Trophoblast cell (in vitro differentiated cells and primary cell): ENCODE results near the gene CDYL.
A peak's percentile ranks its signal among the peaks of the same experiment; 100 is the strongest.

Experiments used
- DNase-seq, 2 donors: peaks; one replicate each; pipeline ENCODE4 v3.0.0-alpha.2; 2016
- H2AFZ ChIP-seq: 2 replicates; pipeline ENCODE4 v1.6.1; 2013; ENCODE audit warnings: low read length, moderate library complexity, mild to moderate bottlenecking; ENCODE audit not compliant: insufficient read depth, poor library complexity
- H2AK5ac ChIP-seq: 2 replicates; pipeline ENCODE4 v1.6.1; 2013; ENCODE audit warnings: mild to moderate bottlenecking, low read length
- H2BK120ac ChIP-seq: 2 replicates; pipeline ENCODE4 v1.6.1; 2013; ENCODE audit warnings: low read length, mild to moderate bottlenecking, moderate library complexity; ENCODE audit not compliant: insufficient read depth, poor library complexity
- H2BK12ac ChIP-seq: 2 replicates; pipeline ENCODE4 v1.6.1; 2013; ENCODE audit warnings: mild to moderate bottlenecking, low read length, moderate library complexity
- H2BK5ac ChIP-seq: 2 replicates; pipeline ENCODE4 v1.6.1; 2013; ENCODE audit warnings: low read length, low read depth, moderate library complexity, mild to moderate bottlenecking; ENCODE audit not compliant: poor library complexity
- H3K14ac ChIP-seq: 2 replicates; pipeline ENCODE4 v1.6.1; 2013; ENCODE audit warnings: mild to moderate bottlenecking, low read length
- H3K18ac ChIP-seq: 2 replicates; pipeline ENCODE4 v1.6.1; 2013; ENCODE audit warnings: mild to moderate bottlenecking, low read length
- H3K23ac ChIP-seq: 2 replicates; pipeline ENCODE4 v1.6.1; 2013; ENCODE audit warnings: low read length
- H3K27ac ChIP-seq: 2 replicates; pipeline ENCODE4 v1.5.1; 2013; ENCODE audit warnings: low read depth, mild to moderate bottlenecking, inconsistent platforms, low read length, moderate library complexity
- H3K27me3 ChIP-seq: 2 replicates; pipeline ENCODE4 v1.6.1; 2013; ENCODE audit warnings: inconsistent platforms, mild to moderate bottlenecking, low read length, moderate library complexity; ENCODE audit not compliant: insufficient read depth
- H3K36me3 ChIP-seq, 2 experiments: 1 replicate in 1 of 2; 2 replicates in 1 of 2; pipeline ENCODE4 v1.6.1; 2013; ENCODE audit warnings: low read length in 2 of 2, mild to moderate bottlenecking in 2 of 2, moderate library complexity in 1 of 2; ENCODE audit not compliant: insufficient read depth in 2 of 2, control insufficient read depth in 1 of 2
- H3K4ac ChIP-seq: 2 replicates; pipeline ENCODE4 v1.6.1; 2013; ENCODE audit warnings: low read depth, mild to moderate bottlenecking, low read length, moderate library complexity
- H3K4me1 ChIP-seq, 2 experiments: 1 replicate in 1 of 2; 2 replicates in 1 of 2; pipeline ENCODE4 v1.6.1; 2013; ENCODE audit warnings: low read length in 2 of 2, mild to moderate bottlenecking in 2 of 2, moderate library complexity in 1 of 2; ENCODE audit not compliant: insufficient read depth in 2 of 2, control insufficient read depth in 1 of 2
- H3K4me2 ChIP-seq: 2 replicates; pipeline ENCODE4 v1.6.1; 2013; ENCODE audit warnings: inconsistent platforms, mild to moderate bottlenecking, low read length, moderate library complexity
- H3K4me3 ChIP-seq: 2 replicates; pipeline ENCODE4 v1.5.1; 2013; ENCODE audit warnings: mild to moderate bottlenecking, low read depth, low read length, inconsistent platforms
- H3K79me1 ChIP-seq: one replicate; pipeline ENCODE4 v1.6.1; 2013; ENCODE audit warnings: low read length
- H3K79me2 ChIP-seq: 2 replicates; pipeline ENCODE4 v1.6.1; 2013; ENCODE audit warnings: low read length, mild to moderate bottlenecking; ENCODE audit not compliant: control insufficient read depth, insufficient read depth, poor library complexity
- H3K9ac ChIP-seq: 2 replicates; pipeline ENCODE4 v1.6.1; 2013; ENCODE audit warnings: mild to moderate bottlenecking, low read length
- H3K9me3 ChIP-seq: 2 replicates; pipeline ENCODE4 v1.6.1; 2013; ENCODE audit warnings: low read depth, mild to moderate bottlenecking, control low read depth, inconsistent platforms, low read length; ENCODE audit not compliant: insufficient read depth
- H4K12ac ChIP-seq: 2 replicates; pipeline ENCODE4 v1.6.1; 2013; ENCODE audit warnings: low read depth, mild to moderate bottlenecking, low read length, moderate library complexity
- H4K8ac ChIP-seq: 2 replicates; pipeline ENCODE4 v1.6.1; 2013; ENCODE audit warnings: low read depth, mild to moderate bottlenecking, low read length, moderate library complexity
- H4K91ac ChIP-seq: one replicate; pipeline ENCODE4 v1.6.1; 2013; ENCODE audit warnings: low read depth, mild to moderate bottlenecking, low read length, moderate library complexity
- WGBS: extraction: QIAGEN DNeasy Blood & Tissue Kit; methylation state at CpG from one replicate; pipeline ENCODE4 v1.1.7; 2013; ENCODE audit warnings: missing lambda C conversion rate; ENCODE audit not compliant: insufficient read length, insufficient coverage; ENCODE audit errors: extremely low coverage; 5-methylcytosine and 5-hydroxymethylcytosine counted together

CDYL gene

DNA sequence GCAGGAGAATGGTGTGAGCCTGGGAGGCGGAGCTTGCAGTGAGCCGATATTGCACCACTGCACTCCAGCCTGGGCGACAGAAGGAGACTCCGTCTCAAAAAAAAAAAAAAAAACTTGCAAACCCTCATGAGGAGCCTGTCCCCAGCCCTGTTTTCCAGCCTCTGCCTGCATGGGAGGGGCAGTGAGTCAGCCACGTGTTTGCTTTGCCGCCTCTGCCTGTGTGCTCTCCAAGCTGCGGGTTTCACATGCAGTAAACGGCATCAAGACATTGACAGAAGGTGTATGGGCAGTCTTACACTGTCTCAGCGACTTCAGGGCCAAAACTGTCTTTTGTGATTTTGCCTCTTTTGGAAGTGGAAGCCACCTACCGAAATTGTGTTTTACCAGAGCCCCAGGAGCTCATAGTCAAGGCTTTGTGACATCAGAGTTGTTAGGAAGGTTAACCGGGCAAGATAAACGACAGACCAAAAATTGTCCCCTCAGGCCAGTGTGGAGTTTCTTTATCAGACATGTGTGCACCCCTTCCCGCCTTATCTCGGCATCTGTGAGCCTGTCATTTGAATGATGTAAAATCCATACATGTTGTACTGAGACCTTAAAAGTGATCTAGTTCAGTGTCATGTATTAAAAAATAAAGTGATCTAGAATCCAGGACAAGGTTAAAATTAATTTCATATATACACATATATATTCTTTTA lies 174.8 kb downstream of the CDYL start:
- Histone ChIP-seq H3K4me1 (peaks cover 24 to 25% of the 10 kb centered on the region in 2 experiments), H2AK5ac (no peak overlapping the region), H2BK120ac (no peak overlapping the region), H2BK5ac (no peak overlapping the region), H3K9me3 (peaks cover 8% of the 10 kb centered on the region), H3K18ac (no peak overlapping the region), H4K8ac (no peak overlapping the region), H4K91ac (no peak overlapping the region), H2BK12ac (no peak overlapping the region), H3K27me3 (no peaks in the 10 kb centered on the region), H3K79me2 (no peaks in the 10 kb centered on the region), H4K12ac (no peak overlapping the region), H3K4me2 (no peak overlapping the region), H3K23ac (no peak overlapping the region), H2AFZ (no peak overlapping the region), H3K9ac (no peak overlapping the region), H3K4me3 (no peak overlapping the region), H3K27ac (no peak overlapping the region), H3K14ac (no peak overlapping the region), H3K4ac (no peak overlapping the region), H3K36me3 (peaks cover 42 to 57% of the 10 kb centered on the region in 2 experiments), H3K79me1 (no peaks in the 10 kb centered on the region)
- WGBS = no CpG with 5 or more reads among the region's 14 CpGs
- peak; percentile 92 to 94 for DNase-seq

DNA sequence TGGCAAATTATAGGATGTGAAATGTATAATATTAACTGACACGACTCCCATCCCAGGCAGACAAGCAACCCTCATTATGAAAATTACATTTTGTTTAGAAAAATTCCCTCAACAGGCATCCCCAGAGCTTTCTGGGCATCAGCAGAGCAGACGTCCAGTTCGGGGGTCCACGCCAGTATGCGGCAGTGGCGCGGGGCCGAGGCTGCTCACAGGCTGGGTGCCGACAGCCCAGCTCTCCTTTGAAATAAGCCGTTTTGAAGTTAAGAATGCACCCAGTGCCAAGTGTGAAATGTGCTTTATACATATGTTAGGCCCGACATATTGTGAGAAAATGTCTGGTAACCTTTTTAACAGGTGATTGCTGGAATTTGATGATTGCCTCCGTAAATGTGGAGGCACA lies 177.2 kb downstream of the CDYL start:
- H2AFZ ChIP-seq = no peak overlapping the region
- H3K9me3 ChIP-seq = peaks cover 9% of the 10 kb centered on the region
- no peak overlapping the region for H4K91ac ChIP-seq
- H3K4me3 ChIP-seq = no peak overlapping the region
- H3K4ac ChIP-seq = no peak overlapping the region
- no peak overlapping the region for H2AK5ac ChIP-seq
- H3K9ac ChIP-seq = no peak overlapping the region
- H3K79me1 ChIP-seq = no peaks in the 10 kb centered on the region
- no peak overlapping the region for H2BK120ac ChIP-seq
- H3K27ac ChIP-seq = no peak overlapping the region
- no peak overlapping the region for H3K14ac ChIP-seq
- H2BK12ac ChIP-seq = no peak overlapping the region
- H3K23ac ChIP-seq = no peak overlapping the region
- DNase-seq = no peak
- no peak overlapping the region for H4K8ac ChIP-seq
- H3K27me3 ChIP-seq = no peaks in the 10 kb centered on the region
- no peak overlapping the region for H3K18ac ChIP-seq
- peaks cover 33 to 43% of the 10 kb centered on the region in 2 experiments for H3K36me3 ChIP-seq
- H3K4me1 ChIP-seq = peaks cover 10 to 11% of the 10 kb centered on the region in 2 experiments
- no peaks in the 10 kb centered on the region for H3K79me2 ChIP-seq
- H2BK5ac ChIP-seq = no peak overlapping the region
- H4K12ac ChIP-seq = no peak overlapping the region
- no CpG with 5 or more reads among the region's 12 CpGs for WGBS
- H3K4me2 ChIP-seq = no peak overlapping the region

DNA sequence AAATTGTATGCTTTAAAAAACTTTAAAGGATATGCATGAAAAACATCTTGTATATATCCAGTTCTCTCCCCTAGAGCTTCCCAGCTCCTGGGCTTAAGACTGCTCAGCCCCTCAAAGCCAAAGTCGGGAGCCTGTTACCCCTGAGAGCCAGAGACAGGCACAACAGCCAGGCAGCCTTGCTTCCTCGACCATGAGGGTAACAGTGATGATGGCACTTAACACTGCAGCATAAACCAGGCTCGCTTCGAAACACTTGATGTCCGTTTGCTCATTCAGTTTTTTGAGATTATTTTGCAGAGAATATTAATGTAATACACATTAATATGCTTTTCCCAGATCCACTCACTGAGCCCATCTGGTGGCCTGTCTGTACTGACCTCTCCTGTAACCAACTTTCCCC lies 180.4 kb downstream of the CDYL start:
- H4K8ac ChIP-seq = no peak overlapping the region
- peak overlapping the region; percentile 35 for H3K4me3 ChIP-seq
- H3K4me2 ChIP-seq = no peak overlapping the region
- H3K9me3 ChIP-seq = peaks cover 3% of the 10 kb centered on the region
- peaks cover 24% of the 10 kb centered on the region in 2 experiments for H3K36me3 ChIP-seq
- H3K18ac ChIP-seq = no peak overlapping the region
- DNase-seq = no peak
- no peak overlapping the region for H2AFZ ChIP-seq
- no peaks in the 10 kb centered on the region for H3K79me1 ChIP-seq
- no peaks in the 10 kb centered on the region for H3K4me1 ChIP-seq
- no peak overlapping the region for H2BK12ac ChIP-seq
- H2BK120ac ChIP-seq = no peak overlapping the region
- H3K14ac ChIP-seq = no peak overlapping the region
- H4K12ac ChIP-seq = no peak overlapping the region
- H3K9ac ChIP-seq = no peak overlapping the region
- no peak overlapping the region for H4K91ac ChIP-seq
- no peak overlapping the region for H3K23ac ChIP-seq
- H3K4ac ChIP-seq = no peak overlapping the region
- no peaks in the 10 kb centered on the region for H3K27me3 ChIP-seq
- no peak overlapping the region for H3K27ac ChIP-seq
- no peaks in the 10 kb centered on the region for H3K79me2 ChIP-seq
- H2AK5ac ChIP-seq = no peak overlapping the region
- no peak overlapping the region for H2BK5ac ChIP-seq
- WGBS = no CpG with 5 or more reads among the region's 5 CpGs

DNA sequence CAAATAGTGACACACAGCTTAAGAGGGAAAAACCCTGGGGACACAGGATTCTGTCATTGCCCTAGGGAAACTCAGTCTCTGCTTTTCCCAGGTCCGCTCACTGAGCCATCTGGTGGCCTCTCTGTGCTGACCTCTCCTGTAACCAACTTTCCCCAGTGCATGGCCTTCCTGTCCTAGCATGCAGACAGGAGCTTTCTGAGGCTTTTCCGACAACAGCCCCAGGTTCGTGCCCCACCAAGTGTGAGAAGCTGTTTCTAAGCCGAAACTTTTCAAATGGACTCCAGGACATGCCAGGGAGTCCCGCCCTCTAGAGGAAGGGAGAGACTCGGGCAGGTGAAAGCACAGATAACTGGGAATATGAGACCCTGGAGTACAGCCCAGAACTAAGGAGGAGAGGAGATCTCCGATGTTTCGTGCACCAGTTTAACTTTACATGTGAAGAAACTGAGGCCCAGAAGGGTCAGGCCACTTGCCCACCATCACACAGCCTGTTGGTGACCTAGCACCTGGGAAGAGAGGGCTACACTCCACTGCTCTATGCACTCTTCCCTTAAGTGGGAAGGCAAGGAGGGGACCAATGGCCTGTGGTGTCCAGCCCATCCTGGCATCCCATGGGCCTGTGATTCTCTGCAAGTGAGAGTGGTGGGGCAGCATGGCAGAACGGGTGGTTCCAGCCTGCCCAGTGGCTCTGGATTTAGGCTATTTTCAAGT lies 181.5 kb downstream of the CDYL start:
- Histone ChIP-seq H3K14ac (no peak overlapping the region), H3K18ac (no peak overlapping the region), H2BK5ac (no peak overlapping the region), H2BK120ac (no peak overlapping the region), H3K27me3 (no peaks in the 10 kb centered on the region), H4K12ac (no peak overlapping the region), H4K8ac (no peak overlapping the region), H2BK12ac (no peak overlapping the region), H3K27ac (no peak overlapping the region), H3K4me1 (no peaks in the 10 kb centered on the region), H2AFZ (no peak overlapping the region), H3K4me2 (no peak overlapping the region), H3K9ac (no peak overlapping the region), H3K4ac (no peak overlapping the region), H3K9me3 (peaks cover 2% of the 10 kb centered on the region), H3K79me1 (no peaks in the 10 kb centered on the region), H3K79me2 (no peaks in the 10 kb centered on the region), H3K23ac (no peak overlapping the region), H3K36me3 (peaks cover 16 to 17% of the 10 kb centered on the region in 2 experiments), H2AK5ac (no peak overlapping the region), H3K4me3 (no peak overlapping the region), H4K91ac (no peak overlapping the region)
- peak; percentile 62 to 80 for DNase-seq
- WGBS = no CpG with 5 or more reads among the region's 9 CpGs
